ENCODE data around the gene MOB2.

GRCh38 chr11:1502954-1503707, 16.6 kb upstream of the MOB2 start:
- no peak for TF ChIP-seq CTCF (IDR thresholded peaks at IDR 0.05; ENCODE audit: low read depth, low read length)
- TF ChIP-seq EZH2phosphoT487 (IDR thresholded peaks at IDR 0.05; ENCODE audit: low read depth) = no peak

All from OCI-LY3 (cell line).